ENCODE data around the gene MSI1. TPM values are rescaled to one million over a fixed set of nuclear protein-coding genes. Genes with fewer than 3 reads are reported as not detected.

Gene MSI1
- total and polyA plus RNA-seq, 12 donors = 1.1 to 9.6 (median 5.5) TPM

GRCh38 chr12:120367233-120367923 lies 1.6 kb downstream of the MSI1 start:
- Histone ChIP-seq H3K36me3 (no peaks in the 10 kb centered on the region), H3K27me3 (peaks cover 0 to 85% (median 45%) of the 10 kb centered on the region in 7 donors), H3K4me3 (peak overlapping the region in 7 of 10 donors; percentile 55 to 69 (median 63)), H3K9me3 (no peaks in the 10 kb centered on the region), H3K4me1 (peaks cover 0 to 21% (median 12%) of the 10 kb centered on the region in 9 donors), H3K27ac (peak overlapping the region in 5 of 10 donors; percentile 35 to 69 (median 56))
- ATAC-seq = peak in 3 of 8 donors; percentile 3 to 7 (median 5)
- WGBS, 2 donors = 45 to 51% methylated on average over 10 of the region's 10 CpGs
- peak in 5 of 9 donors; percentile 15 to 39 (median 38) for TF ChIP-seq CTCF (IDR thresholded peaks at IDR 0.05)
- no peak for DNase-seq
- intact Hi-C loops (cut with DNase I) = loop anchor here in 1 of 10 donors (10.0 kb wide), 1 partner anchor 47 kb away; no protein-coding TSS in a partner anchor

GRCh38 chr12:120366845-120367232 lies 2.1 kb downstream of the MSI1 start:
- peaks cover 0 to 27% (median 12%) of the 10 kb centered on the region in 9 donors for H3K4me1 ChIP-seq
- no peak overlapping the region for H3K27ac ChIP-seq
- H3K9me3 ChIP-seq = no peaks in the 10 kb centered on the region
- H3K27me3 ChIP-seq = peaks cover 0 to 85% (median 42%) of the 10 kb centered on the region in 7 donors
- ATAC-seq (no peak), DNase-seq (no peak)
- WGBS, 2 donors = 51 to 76% methylated on average over 7 of the region's 7 CpGs
- no peaks in the 10 kb centered on the region for H3K36me3 ChIP-seq
- no peak overlapping the region for H3K4me3 ChIP-seq
- TF ChIP-seq CTCF (IDR thresholded peaks at IDR 0.05) = no peak
- intact Hi-C loops (cut with DNase I) = loop anchor here in 1 of 10 donors (10.0 kb wide), 1 partner anchor 48 kb away; no protein-coding TSS in a partner anchor

- peaks cover 0 to 32% (median 12%) of the 10 kb centered on the region in 9 donors for H3K4me1 ChIP-seq
- 86 to 88% methylated on average over 7 of the region's 7 CpGs for WGBS, 2 donors
- TF ChIP-seq CTCF (IDR thresholded peaks at IDR 0.05) = no peak
- no peak overlapping the region for H3K4me3 ChIP-seq
- intact Hi-C loops (cut with DNase I) = loop anchor here in 1 of 10 donors (10.0 kb wide), 1 partner anchor 48 kb away; no protein-coding TSS in a partner anchor
- H3K27ac ChIP-seq = no peak overlapping the region
- ATAC-seq (no peak), DNase-seq (no peak)
- H3K27me3 ChIP-seq = peaks cover 0 to 85% (median 37%) of the 10 kb centered on the region in 7 donors
- no peaks in the 10 kb centered on the region for H3K36me3 ChIP-seq
- H3K9me3 ChIP-seq = no peaks in the 10 kb centered on the region
Observed at GRCh38 chr12:120366341-120366705, 2.6 kb downstream of the MSI1 start.

GRCh38 chr12:120365675-120366340 lies 3.2 kb downstream of the MSI1 start:
- peaks cover 0 to 33% (median 12%) of the 10 kb centered on the region in 9 donors for H3K4me1 ChIP-seq
- ATAC-seq = no peak
- H3K36me3 ChIP-seq = no peaks in the 10 kb centered on the region
- peaks cover 0 to 85% (median 31%) of the 10 kb centered on the region in 7 donors for H3K27me3 ChIP-seq
- intact Hi-C loops (cut with DNase I) = loop anchor here in 1 of 10 donors (10.0 kb wide), 1 partner anchor 49 kb away; no protein-coding TSS in a partner anchor
- no peaks in the 10 kb centered on the region for H3K9me3 ChIP-seq
- H3K4me3 ChIP-seq = no peak overlapping the region
- no peak for DNase-seq
- no peak overlapping the region for H3K27ac ChIP-seq
- TF ChIP-seq CTCF (IDR thresholded peaks at IDR 0.05) = no peak
- WGBS, 2 donors = 63 to 71% methylated on average over 13 of the region's 13 CpGs
